MCF 10A (cell line): Measurements from ENCODE around the gene PDCD6IP. TPM values are rescaled to one million over a fixed set of nuclear protein-coding genes. Genes with fewer than 3 reads are reported as not detected.
"Not testable (repeated sequence)": the region's sequence is repeated elsewhere in the genome, so short reads cannot be mapped to it uniquely, and the experiment has no call there.

ENCODE experiments used
- BruUV-seq: library from RNA; stranded (reverse); fragments of 400-500 nt; replicated peaks from 2 replicates; lab custom pipeline; 2021; lab: Mats Ljungman, UMichigan
- CTCF ChIA-PET: fragments of 300-600 bp; sonication (Branson Sonifier 250); formaldehyde crosslinking; extraction: SDS; loops from one replicate; lab custom pipeline; 2021; ENCODE audit warnings: antibody characterized with exemption, inconsistent platforms; lab: Yijun Ruan, JAX
- POLR2A ChIA-PET: fragments of 300-600, 350-650 bp; sonication (Branson Sonifier 250); formaldehyde crosslinking; extraction: SDS; loops from one replicate; lab custom pipeline; 2020; ENCODE audit warnings: antibody characterized with exemption, inconsistent platforms; lab: Yijun Ruan, JAX
- DNase-seq: peaks from one replicate; pipeline ENCODE4 v3.0.0-alpha.2; 2018; ENCODE audit not compliant: unreplicated experiment
- H3K27ac Mint-ChIP-seq: one replicate; pipeline ENCODE4 v1.8.0; 2022; ENCODE audit warnings: mild to moderate bottlenecking, low read depth, mixed read lengths; ENCODE audit not compliant: unreplicated experiment
- H3K27me3 Mint-ChIP-seq: one replicate; pipeline ENCODE4 v1.8.0; 2022; ENCODE audit warnings: mixed read lengths; ENCODE audit not compliant: insufficient read depth, unreplicated experiment
- H3K36me3 Mint-ChIP-seq: one replicate; pipeline ENCODE4 v1.8.0; 2022; ENCODE audit warnings: mild to moderate bottlenecking, moderate library complexity, mixed read lengths; ENCODE audit not compliant: insufficient read depth, unreplicated experiment
- H3K4me1 Mint-ChIP-seq: one replicate; pipeline ENCODE4 v1.8.0; 2022; ENCODE audit warnings: mixed read lengths; ENCODE audit not compliant: insufficient read depth, unreplicated experiment
- H3K4me3 Mint-ChIP-seq: one replicate; pipeline ENCODE4 v1.8.0; 2022; ENCODE audit warnings: mild to moderate bottlenecking, moderate library complexity, mixed read lengths; ENCODE audit not compliant: unreplicated experiment
- H3K9me3 Mint-ChIP-seq: one replicate; pipeline ENCODE4 v1.8.0; 2022; ENCODE audit warnings: mixed read lengths; ENCODE audit not compliant: unreplicated experiment
- CTCF ChIP-seq: fragments of 200-600 bp; IDR thresholded peaks from one replicate; pipeline ENCODE4 v1.8.0; 2022; ENCODE audit warnings: antibody characterized with exemption, mild to moderate bottlenecking; ENCODE audit not compliant: unreplicated experiment
- intact Hi-C: fragments of 100-400 bp; cut with micrococcal nuclease; formaldehyde crosslinking; loops from 2 replicates; pipeline ENCODE4 v1.14.1; 2022
- total RNA-seq: library from RNA; stranded (reverse); gene quantifications from 2 replicates; pipeline ENCODE4 v1.2.3, GENCODE V29; 2022

Gene PDCD6IP
- total RNA-seq, 1 experiment from 2014 or later = 286 TPM

- Mint-ChIP-seq H3K4me1 (peaks cover 1% of the 10 kb centered on the region), H3K9me3 (no peaks in the 10 kb centered on the region), H3K36me3 (peaks cover 51% of the 10 kb centered on the region), H3K27ac (peak overlapping the region; percentile 39), H3K4me3 (no peak overlapping the region), H3K27me3 (no peaks in the 10 kb centered on the region)
- TF ChIP-seq CTCF = no peak
- no TSS peak for BruUV-seq
- ChIA-PET POLR2A (interaction anchor here (0.8 kb wide), 1 partner anchor 57 kb away, joined by 3 read pairs; no protein-coding TSS in a partner anchor), CTCF (interaction anchor here (0.6 kb wide), 1 partner anchor 56 kb away, joined by 3 read pairs; no protein-coding TSS in a partner anchor)
- intact Hi-C loops = no loop called here
- DNase-seq = no peak
These were observed 57.6 kb downstream of the PDCD6IP start for GRCh38 chr3:33855884-33856546.

- H3K36me3 Mint-ChIP-seq = peaks cover 55% of the 10 kb centered on the region
- DNase-seq, H3K4me3 Mint-ChIP-seq, POLR2A ChIA-PET, BruUV-seq, H3K27me3 Mint-ChIP-seq, H3K4me1 Mint-ChIP-seq, CTCF ChIA-PET, H3K27ac Mint-ChIP-seq, intact Hi-C loops, H3K9me3 Mint-ChIP-seq: not testable (repeated sequence)
These were observed 59.3 kb downstream of the PDCD6IP start for GRCh38 chr3:33857701-33858100.

GRCh38 chr3:33858131-33858530, 59.7 kb downstream of the PDCD6IP start:
- Mint-ChIP-seq H3K9me3 (no peaks in the 10 kb centered on the region), H3K36me3 (peaks cover 55% of the 10 kb centered on the region), H3K27ac (no peak overlapping the region), H3K4me1 (no peaks in the 10 kb centered on the region), H3K4me3 (no peak overlapping the region), H3K27me3 (no peaks in the 10 kb centered on the region)
- DNase-seq = no peak
- ChIA-PET POLR2A (no interaction called here), CTCF (no interaction called here)
- intact Hi-C loops = no loop called here
- TF ChIP-seq CTCF = no peak
- no TSS peak for BruUV-seq

GRCh38 chr3:33860373-33861050, 62.1 kb downstream of the PDCD6IP start:
- H3K9me3 Mint-ChIP-seq = no peaks in the 10 kb centered on the region
- TF ChIP-seq CTCF = no peak
- no peak overlapping the region for H3K27ac Mint-ChIP-seq
- no peak overlapping the region for H3K4me3 Mint-ChIP-seq
- CTCF ChIA-PET = interaction anchor here (0.6 kb wide), 1 partner anchor 33 kb away, joined by 3 read pairs; no protein-coding TSS in a partner anchor
- no peaks in the 10 kb centered on the region for H3K4me1 Mint-ChIP-seq
- POLR2A ChIA-PET = interaction anchor here (0.6 to 1.0 kb wide), 2 partner anchors 13 to 385 kb away, joined by 3 to 4 read pairs; no protein-coding TSS in a partner anchor
- no TSS peak for BruUV-seq
- peaks cover 57% of the 10 kb centered on the region for H3K36me3 Mint-ChIP-seq
- no peak for DNase-seq
- intact Hi-C loops = no loop called here
- H3K27me3 Mint-ChIP-seq = no peaks in the 10 kb centered on the region
